HepG2 (cell line): ENCODE results near the gene CDKN1C. TPM values are rescaled to one million over a fixed set of nuclear protein-coding genes. Genes with fewer than 3 reads are reported as not detected.

Experiments
- ATAC-seq: fragments of 200-7000 bp; cut with Tn5 transposase; 3 replicates; pipeline ENCODE4 v1.9.1; 2020; ENCODE audit warnings: mild to moderate bottlenecking, moderate library complexity
- BruUV-seq: library from RNA; stranded (reverse); fragments of 400-500 nt; replicated peaks from 2 replicates; lab custom pipeline; 2021; lab: Mats Ljungman, UMichigan
- CTCF ChIA-PET: fragments of 300-600 bp; formaldehyde crosslinking; extraction: SDS; loops from one replicate; lab custom pipeline; 2021; ENCODE audit warnings: low total read pairs, inconsistent platforms, low intra/inter-chr PET ratio; lab: Yijun Ruan, JAX
- POLR2A ChIA-PET: fragments of 350-600 bp; sonication (Branson Sonifier 250); formaldehyde crosslinking; loops from one replicate; lab custom pipeline; 2020; ENCODE audit warnings: antibody characterized with exemption, inconsistent platforms; lab: Yijun Ruan, JAX
- DNase-seq: peaks from one replicate; pipeline ENCODE4 v3.0.0-alpha.2; 2015; ENCODE audit warnings: low spot score
- FAIRE-seq: peaks from 3 replicates; lab custom pipeline; 2011; peaks lifted over from hg19 to GRCh38; lab: Jason Lieb, UNC
- H2AFZ ChIP-seq: one replicate; pipeline ENCODE4 v1.6.1; 2011; ENCODE audit warnings: low read length, inconsistent platforms
- H3K27ac ChIP-seq: fragments of 300-600 bp; 3 replicates; pipeline ENCODE4 v1.8.0; 2011; ENCODE audit warnings: mixed run types, mild to moderate bottlenecking, mixed read lengths, low read length, inconsistent platforms; ENCODE audit not compliant: insufficient read depth; ENCODE audit errors: extremely low read length
- H3K27me3 ChIP-seq, 2 experiments: fragments of 200-600 bp in 1 of 2; 2 replicates in 1 of 2; 3 replicates in 1 of 2; pipeline versions ENCODE4 v1.6.0 to v1.8.0; 2011; ENCODE audit warnings: low read length in 2 of 2, mild to moderate bottlenecking in 2 of 2, moderate library complexity in 2 of 2, inconsistent platforms in 1 of 2; ENCODE audit not compliant: insufficient read depth in 2 of 2, control insufficient read depth in 1 of 2
- H3K36me3 ChIP-seq, 2 experiments: fragments of 200-600 bp in 1 of 2; replicated peaks in 1 of 2; 2 replicates in 1 of 2; 3 replicates in 1 of 2; pipeline versions ENCODE4 v1.5.1 to v1.8.0; 2011; ENCODE audit warnings: low read length in 2 of 2, inconsistent platforms in 1 of 2; ENCODE audit not compliant: insufficient read depth in 2 of 2, control insufficient read depth in 1 of 2
- H3K4me1 ChIP-seq: 2 replicates; pipeline ENCODE4 v1.5.1; 2012; ENCODE audit warnings: low read length, inconsistent platforms; ENCODE audit not compliant: insufficient read depth
- H3K4me2 ChIP-seq: 2 replicates; pipeline ENCODE4 v1.6.0; 2011; ENCODE audit warnings: low read depth, low read length, inconsistent platforms
- H3K4me3 ChIP-seq, 3 experiments: fragments of 200-600 bp in 1 of 3; sonication (generic), shearing (Covaris generic) in 1 of 3; replicated peaks in 1 of 3; 2 replicates each; pipeline ENCODE4 v1.5.1; 2011 to 2016; ENCODE audit warnings: low read length in 3 of 3, inconsistent platforms in 2 of 3, low read depth in 2 of 3, mild to moderate bottlenecking in 2 of 3, control low read depth in 1 of 3, mixed read lengths in 1 of 3; ENCODE audit not compliant: insufficient read depth in 1 of 3
- H3K79me2 ChIP-seq: one replicate; pipeline ENCODE4 v1.6.1; 2011; ENCODE audit warnings: low read length, inconsistent platforms; ENCODE audit not compliant: insufficient read depth
- H3K9ac ChIP-seq: 2 replicates; pipeline ENCODE4 v1.6.0; 2011; ENCODE audit warnings: mild to moderate bottlenecking, low read depth, low read length, inconsistent platforms; ENCODE audit not compliant: insufficient read depth
- H3K9me3 ChIP-seq: 2 replicates; pipeline ENCODE4 v1.5.1; 2012; ENCODE audit warnings: mild to moderate bottlenecking, low read length
- H4K20me1 ChIP-seq: 2 replicates; pipeline ENCODE4 v1.6.0; 2011; ENCODE audit warnings: inconsistent platforms, mild to moderate bottlenecking, low read length, moderate library complexity; ENCODE audit not compliant: insufficient read depth
- KDM3A ChIP-seq: IDR thresholded peaks from 2 replicates; pipeline ENCODE4 v1.6.1; 2018; ENCODE audit warnings: low read depth, missing compliant biosample characterization
- RAD51 ChIP-seq: fragments of 450-650 bp; IDR thresholded peaks from 2 replicates; pipeline ENCODE4 v1.6.1; 2016; ENCODE audit warnings: borderline replicate concordance
- SPEN ChIP-seq: sonication (generic); formaldehyde crosslinking; IDR thresholded peaks from 2 replicates; pipeline ENCODE4 v1.5.1; 2020; ENCODE audit warnings: low read depth, mild to moderate bottlenecking, missing genetic modification reagents
- ZNF224 ChIP-seq: sonication (generic); formaldehyde crosslinking; IDR thresholded peaks from 2 replicates; pipeline ENCODE4 v1.5.0; 2020; ENCODE audit warnings: mild to moderate bottlenecking, missing genetic modification reagents
- ZNF567 ChIP-seq: sonication (generic); formaldehyde crosslinking; IDR thresholded peaks from 2 replicates; pipeline ENCODE4 v1.8.1; 2023; ENCODE audit warnings: mild to moderate bottlenecking, missing genetic modification reagents, borderline replicate concordance
- ZNF761 ChIP-seq: sonication (generic); formaldehyde crosslinking; conservative IDR thresholded peaks from 2 replicates; pipeline ENCODE4 v1.4.0; 2020; ENCODE audit warnings: mild to moderate bottlenecking, missing genetic modification reagents
- ZSCAN29 ChIP-seq: sonication (generic); formaldehyde crosslinking; conservative IDR thresholded peaks from 2 replicates; pipeline ENCODE4 v1.4.0; 2020; ENCODE audit warnings: mild to moderate bottlenecking, missing genetic modification reagents
- WGBS: methylation state at CpG from one replicate; pipeline ENCODE4 v1.1.6; 2017; ENCODE audit warnings: low lambda C conversion rate; 5-methylcytosine and 5-hydroxymethylcytosine counted together
- in situ Hi-C: cut with HindIII; loops from 2 replicates; pipeline ENCODE4 v1.10.0; 2017; ENCODE audit warnings: low pct_unique_long_range_greater_than_20kb; ENCODE audit not compliant: extremely low pct_ligation_motif_present
- intact Hi-C: fragments of 100-400 bp; cut with micrococcal nuclease; formaldehyde crosslinking; loops from one replicate; pipeline ENCODE4 v1.10.0; 2022; ENCODE audit not compliant: unreplicated experiment
- polyA plus RNA-seq, 8 experiments: library from polyadenylated mRNA; depleted of rRNA in 3 of 8; stranded (reverse) in 7 of 8; unstranded in 1 of 8; fragments of >200 nt; fragmentation: Illumina TruSeq in 4 of 8; extraction: Trizol in 4 of 8; gene quantifications; 2 replicates each; pipeline versions ENCODE4 v1.2.1 to v1.2.3, GENCODE V29; 2011 to 2016; ENCODE audit warnings: low read depth in 4 of 8, missing spikeins in 1 of 8, mixed read lengths in 1 of 8; ENCODE audit not compliant: insufficient read depth in 1 of 8
- total RNA-seq, 5 experiments: library from RNA; depleted of rRNA; stranded (reverse); fragments of >200 nt; fragmentation: Illumina TruSeq; extraction: Trizol; gene quantifications; 2 replicates each; pipeline ENCODE4 v1.2.3, GENCODE V29; 2016; ENCODE audit warnings: low read depth in 1 of 5
- TF ChIP-seq, protein P1 (sequence below): sonication (generic); formaldehyde crosslinking; IDR thresholded peaks from 2 replicates; pipeline ENCODE4 v1.4.0; 2020; ENCODE audit warnings: mild to moderate bottlenecking, missing genetic modification reagents
- TF ChIP-seq, protein P2 (sequence below): sonication (generic); formaldehyde crosslinking; IDR thresholded peaks from 2 replicates; pipeline ENCODE4 v1.5.0; 2020; ENCODE audit warnings: mild to moderate bottlenecking, missing genetic modification reagents, borderline replicate concordance

CDKN1C gene
- total and polyA plus RNA-seq, 2 of the 13 experiments (the other 11 are each of a cell fraction or from before 2014, with no cell fraction given): not detected

DNA sequence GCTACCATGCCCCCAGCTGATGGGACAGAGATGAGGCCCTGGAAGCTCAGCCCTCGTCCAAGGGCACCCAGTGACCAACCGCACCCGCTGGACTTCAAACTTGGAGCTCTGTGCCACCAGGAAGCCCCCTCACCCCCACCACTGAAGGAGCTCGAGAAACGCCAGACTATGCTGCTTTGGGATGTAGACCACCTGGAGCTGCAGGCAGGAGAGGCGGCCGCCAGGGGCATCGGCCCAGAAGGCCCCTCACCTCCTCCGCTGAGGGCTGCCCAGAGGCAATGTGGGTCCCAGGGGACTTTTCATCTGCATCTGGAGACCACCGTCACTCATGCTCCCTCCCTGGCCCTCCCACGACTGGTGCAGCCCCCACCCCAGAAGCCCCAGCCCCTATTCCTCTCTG is 28.3 kb downstream of the CDKN1C start (continued):
- no peak for TF ChIP-seq ZSCAN29 (CRISPR knock-in tag)
- no peak for TF ChIP-seq ZNF224 (CRISPR knock-in tag)
- TF ChIP-seq, protein P1, sequence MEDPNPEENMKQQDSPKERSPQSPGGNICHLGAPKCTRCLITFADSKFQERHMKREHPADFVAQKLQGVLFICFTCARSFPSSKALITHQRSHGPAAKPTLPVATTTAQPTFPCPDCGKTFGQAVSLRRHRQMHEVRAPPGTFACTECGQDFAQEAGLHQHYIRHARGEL: no peak

DNA sequence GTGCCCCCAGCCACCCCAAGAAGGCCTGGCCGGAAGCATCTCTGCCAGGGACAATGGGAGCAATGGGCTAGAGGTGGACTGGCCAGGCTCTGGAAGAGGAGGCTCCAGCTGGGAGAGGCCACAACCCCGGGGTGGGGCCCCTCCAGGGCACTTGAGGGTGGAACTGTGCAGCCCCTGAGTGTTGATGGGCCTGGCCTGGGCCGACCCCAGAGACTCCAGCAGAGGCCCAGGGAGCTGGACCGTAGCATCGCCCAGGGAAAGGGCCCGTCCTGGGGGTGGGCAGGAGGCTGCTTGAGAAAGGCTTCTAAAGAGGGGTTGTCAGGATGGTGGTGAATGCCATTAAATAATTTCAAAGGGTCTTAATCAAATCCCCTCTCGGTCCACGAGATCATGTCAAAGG is 30.4 kb downstream of the CDKN1C start:
- intact Hi-C loops: no loop called here
- no peak overlapping the region for H2AFZ ChIP-seq
- no peak overlapping the region for H3K4me3 ChIP-seq
- FAIRE-seq: no peak
- CTCF ChIA-PET: no interaction called here
- H3K4me2 ChIP-seq: no peak overlapping the region
- H3K9me3 ChIP-seq: no peaks in the 10 kb centered on the region
- TF ChIP-seq ZNF761 (CRISPR knock-in tag) (no peak), ZNF567 (CRISPR knock-in tag) (no peak), RAD51 (no peak), KDM3A (CRISPR knock-in tag) (no peak), SPEN (CRISPR knock-in tag) (no peak)
- TF ChIP-seq, protein P2, sequence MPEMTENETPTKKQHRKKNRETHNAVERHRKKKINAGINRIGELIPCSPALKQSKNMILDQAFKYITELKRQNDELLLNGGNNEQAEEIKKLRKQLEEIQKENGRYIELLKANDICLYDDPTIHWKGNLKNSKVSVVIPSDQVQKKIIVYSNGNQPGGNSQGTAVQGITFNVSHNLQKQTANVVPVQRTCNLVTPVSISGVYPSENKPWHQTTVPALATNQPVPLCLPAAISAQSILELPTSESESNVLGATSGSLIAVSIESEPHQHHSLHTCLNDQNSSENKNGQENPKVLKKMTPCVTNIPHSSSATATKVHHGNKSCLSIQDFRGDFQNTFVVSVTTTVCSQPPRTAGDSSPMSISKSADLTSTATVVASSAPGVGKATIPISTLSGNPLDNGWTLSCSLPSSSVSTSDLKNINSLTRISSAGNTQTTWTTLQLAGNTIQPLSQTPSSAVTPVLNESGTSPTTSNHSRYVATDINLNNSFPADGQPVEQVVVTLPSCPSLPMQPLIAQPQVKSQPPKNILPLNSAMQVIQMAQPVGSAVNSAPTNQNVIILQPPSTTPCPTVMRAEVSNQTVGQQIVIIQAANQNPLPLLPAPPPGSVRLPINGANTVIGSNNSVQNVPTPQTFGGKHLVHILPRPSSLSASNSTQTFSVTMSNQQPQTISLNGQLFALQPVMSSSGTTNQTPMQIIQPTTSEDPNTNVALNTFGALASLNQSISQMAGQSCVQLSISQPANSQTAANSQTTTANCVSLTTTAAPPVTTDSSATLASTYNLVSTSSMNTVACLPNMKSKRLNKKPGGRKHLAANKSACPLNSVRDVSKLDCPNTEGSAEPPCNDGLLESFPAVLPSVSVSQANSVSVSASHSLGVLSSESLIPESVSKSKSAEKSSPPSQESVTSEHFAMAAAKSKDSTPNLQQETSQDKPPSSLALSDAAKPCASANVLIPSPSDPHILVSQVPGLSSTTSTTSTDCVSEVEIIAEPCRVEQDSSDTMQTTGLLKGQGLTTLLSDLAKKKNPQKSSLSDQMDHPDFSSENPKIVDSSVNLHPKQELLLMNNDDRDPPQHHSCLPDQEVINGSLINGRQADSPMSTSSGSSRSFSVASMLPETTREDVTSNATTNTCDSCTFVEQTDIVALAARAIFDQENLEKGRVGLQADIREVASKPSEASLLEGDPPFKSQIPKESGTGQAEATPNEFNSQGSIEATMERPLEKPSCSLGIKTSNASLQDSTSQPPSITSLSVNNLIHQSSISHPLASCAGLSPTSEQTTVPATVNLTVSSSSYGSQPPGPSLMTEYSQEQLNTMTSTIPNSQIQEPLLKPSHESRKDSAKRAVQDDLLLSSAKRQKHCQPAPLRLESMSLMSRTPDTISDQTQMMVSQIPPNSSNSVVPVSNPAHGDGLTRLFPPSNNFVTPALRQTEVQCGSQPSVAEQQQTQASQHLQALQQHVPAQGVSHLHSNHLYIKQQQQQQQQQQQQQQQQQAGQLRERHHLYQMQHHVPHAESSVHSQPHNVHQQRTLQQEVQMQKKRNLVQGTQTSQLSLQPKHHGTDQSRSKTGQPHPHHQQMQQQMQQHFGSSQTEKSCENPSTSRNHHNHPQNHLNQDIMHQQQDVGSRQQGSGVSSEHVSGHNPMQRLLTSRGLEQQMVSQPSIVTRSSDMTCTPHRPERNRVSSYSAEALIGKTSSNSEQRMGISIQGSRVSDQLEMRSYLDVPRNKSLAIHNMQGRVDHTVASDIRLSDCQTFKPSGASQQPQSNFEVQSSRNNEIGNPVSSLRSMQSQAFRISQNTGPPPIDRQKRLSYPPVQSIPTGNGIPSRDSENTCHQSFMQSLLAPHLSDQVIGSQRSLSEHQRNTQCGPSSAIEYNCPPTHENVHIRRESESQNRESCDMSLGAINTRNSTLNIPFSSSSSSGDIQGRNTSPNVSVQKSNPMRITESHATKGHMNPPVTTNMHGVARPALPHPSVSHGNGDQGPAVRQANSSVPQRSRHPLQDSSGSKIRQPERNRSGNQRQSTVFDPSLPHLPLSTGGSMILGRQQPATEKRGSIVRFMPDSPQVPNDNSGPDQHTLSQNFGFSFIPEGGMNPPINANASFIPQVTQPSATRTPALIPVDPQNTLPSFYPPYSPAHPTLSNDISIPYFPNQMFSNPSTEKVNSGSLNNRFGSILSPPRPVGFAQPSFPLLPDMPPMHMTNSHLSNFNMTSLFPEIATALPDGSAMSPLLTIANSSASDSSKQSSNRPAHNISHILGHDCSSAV: no peak
- in situ Hi-C loops: no loop called here
- no peak for DNase-seq
- no peak for ATAC-seq
- no peak overlapping the region for H3K27ac ChIP-seq
- BruUV-seq: no TSS peak
- no peak overlapping the region for H3K9ac ChIP-seq
- 8% methylated on average over 3 of the region's 8 CpGs for WGBS
- H3K79me2 ChIP-seq: no peaks in the 10 kb centered on the region
- H4K20me1 ChIP-seq: 0 out of 2 replicates have a peak, but pooled peaks cover 4% of the 10 kb centered on the region
- no peaks in the 10 kb centered on the region for H3K36me3 ChIP-seq
- H3K27me3 ChIP-seq: peaks cover 19 to 84% of the 10 kb centered on the region in 2 experiments; a peak in 4 of 5 replicates
- H3K4me1 ChIP-seq: peaks cover 5% of the 10 kb centered on the region
- POLR2A ChIA-PET: no interaction called here
